HG03457 (cell line): ENCODE measurements around the gene BTBD16.

ENCODE experiments used
- ATAC-seq: cut with Tn5 transposase; IDR thresholded peaks from one replicate; pipeline ENCODE4 v1.9.1; 2021; ENCODE audit warnings: moderate number of reproducible peaks; ENCODE audit not compliant: unreplicated experiment

Gene BTBD16

DNA sequence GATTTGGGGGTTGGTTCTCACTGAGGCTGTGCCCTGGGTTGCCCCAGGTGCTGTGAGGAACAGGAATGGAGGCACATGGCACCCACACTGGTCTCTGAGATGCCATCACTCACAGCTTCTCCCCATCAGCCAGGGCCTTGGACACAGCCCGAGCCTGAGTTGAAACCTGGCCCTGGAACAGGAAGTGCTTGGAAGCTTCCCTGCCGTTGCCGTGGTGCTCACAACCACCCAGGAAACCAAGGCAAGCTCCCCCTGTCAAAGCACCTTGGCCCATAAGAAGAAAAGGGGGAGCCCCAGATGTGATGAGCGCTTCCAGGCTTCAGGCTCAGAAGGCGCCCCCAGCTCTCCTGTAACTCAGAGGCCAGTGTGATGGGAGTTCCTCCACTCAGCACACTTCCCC is at the start of gene BTBD16:
Gene BTBD16, plus strand, starts transcription at position 221 of the 400 bp plus-strand sequence. CDS start 3,786 bp downstream, outside the sequence.
- ATAC-seq = no peak

GRCh38 chr10:122221958-122222357 is 49.1 kb upstream of the BTBD16 start:
- ATAC-seq = no peak

- no peak for ATAC-seq
Measured at GRCh38 chr10:122222638-122223037, 48.5 kb upstream of the BTBD16 start.

GRCh38 chr10:122224159-122224558 is 46.9 kb upstream of the BTBD16 start:
- ATAC-seq = no peak

DNA sequence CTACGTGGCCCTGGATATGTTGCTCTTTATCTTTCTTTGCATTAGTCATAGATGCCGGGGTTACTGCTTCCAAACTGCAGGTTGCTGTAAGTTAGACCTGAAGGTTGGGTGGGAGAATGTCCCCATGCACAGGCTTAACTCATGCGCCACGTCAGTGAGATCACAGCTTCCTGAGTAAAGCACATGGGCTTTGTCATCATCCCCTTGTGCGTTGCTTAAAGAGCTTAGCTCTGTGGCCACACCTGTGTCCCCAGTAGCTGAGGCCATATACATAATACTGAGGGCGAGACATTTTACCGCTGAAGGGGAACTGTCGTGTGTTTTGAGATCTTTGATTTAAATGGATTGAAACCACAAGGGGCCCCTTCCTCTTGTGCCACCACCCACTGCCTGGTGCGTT is 45.8 kb upstream of the BTBD16 start:
- ATAC-seq = no peak

DNA sequence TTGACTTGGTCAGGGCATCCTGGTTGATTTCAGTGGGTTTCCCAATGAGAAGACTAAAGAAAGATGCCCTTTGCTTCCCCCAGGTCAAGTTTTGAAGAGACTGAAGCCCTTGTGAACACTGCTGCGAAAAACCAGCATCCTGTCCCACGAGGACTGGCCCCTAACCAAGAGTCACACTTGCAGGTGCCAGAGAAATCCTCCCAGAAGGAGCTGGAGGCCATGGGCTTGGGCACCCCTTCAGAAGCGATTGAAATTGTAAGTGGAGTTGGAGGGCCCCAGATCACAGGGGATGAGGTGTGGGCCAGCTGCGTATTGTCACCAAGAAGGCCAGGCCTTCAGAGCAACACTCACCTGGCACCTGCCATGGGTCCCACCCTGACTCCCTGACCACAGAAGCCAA is 43.3 kb upstream of the BTBD16 start:
- no peak for ATAC-seq

GRCh38 chr10:122229666-122230065 is 41.4 kb upstream of the BTBD16 start:
- ATAC-seq = no peak

DNA sequence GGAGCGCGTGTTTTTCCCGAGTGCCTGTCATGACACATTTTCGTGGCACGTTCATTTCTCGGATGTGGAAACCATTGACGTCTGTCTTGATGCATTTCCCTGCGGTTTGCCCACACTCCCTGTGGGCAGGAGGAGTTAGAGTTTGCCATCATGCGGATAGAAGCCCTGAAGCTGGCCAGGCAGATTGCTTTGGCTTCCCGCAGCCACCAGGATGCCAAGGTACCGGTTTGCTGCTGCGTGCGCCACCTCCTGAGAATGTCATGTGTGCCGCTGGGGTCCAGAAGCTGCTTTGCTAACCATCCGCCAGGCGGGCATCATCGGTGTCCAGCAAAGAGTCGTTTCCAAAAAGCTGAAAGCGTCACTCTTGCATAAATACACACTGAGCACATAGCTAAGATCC is 40.9 kb upstream of the BTBD16 start:
- ATAC-seq = no peak

DNA sequence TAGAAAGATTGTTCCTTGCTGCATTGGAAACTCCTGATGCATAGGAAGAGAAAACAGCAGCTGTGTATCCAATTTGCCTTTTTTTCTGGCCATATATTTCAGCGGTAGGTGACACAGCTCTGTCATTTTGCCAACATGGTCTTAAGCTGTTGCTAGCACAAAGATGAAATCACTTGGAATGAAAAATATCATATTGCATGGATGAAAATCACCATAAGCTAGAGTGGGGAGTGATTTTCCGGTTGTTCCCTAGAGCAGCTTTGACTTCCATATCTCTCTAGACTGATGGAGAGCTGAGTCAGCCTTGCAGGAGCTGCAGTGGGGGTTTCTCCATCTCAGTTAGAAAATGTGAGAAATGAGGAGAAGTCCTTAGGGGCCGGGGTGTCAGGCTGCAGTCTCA is 38.3 kb upstream of the BTBD16 start:
- no peak for ATAC-seq

DNA sequence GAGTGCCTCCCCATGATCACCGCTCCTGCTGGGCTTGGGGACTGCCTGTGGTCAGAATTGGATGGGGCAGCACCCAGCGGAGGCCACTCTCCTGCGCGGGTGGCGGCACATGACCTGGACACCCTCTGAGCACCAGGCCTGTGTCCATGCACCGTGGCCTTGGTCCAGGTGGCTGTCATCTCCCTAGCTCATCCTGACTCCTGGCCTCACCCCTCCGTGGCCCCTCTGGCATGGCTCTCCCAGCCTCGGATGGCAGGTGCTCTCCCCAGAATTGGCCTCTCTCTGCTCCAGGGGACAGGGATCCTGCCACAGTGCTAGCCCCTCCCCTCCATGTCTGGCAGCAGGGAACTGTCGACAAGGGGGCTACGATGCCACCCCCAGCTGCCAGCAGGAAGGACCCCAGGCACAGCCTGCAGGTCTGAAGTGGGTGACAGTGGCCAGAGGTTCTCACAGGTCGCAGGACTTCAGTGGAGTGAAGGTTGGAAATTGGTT is 37.2 kb upstream of the BTBD16 start:
- no peak for ATAC-seq

- no peak for ATAC-seq
Measured at GRCh38 chr10:122234416-122234815, 36.7 kb upstream of the BTBD16 start.

- ATAC-seq = no peak
Measured at GRCh38 chr10:122236690-122237306, 34.3 kb upstream of the BTBD16 start.

GRCh38 chr10:122237331-122237990 is 33.6 kb upstream of the BTBD16 start:
- no peak for ATAC-seq

GRCh38 chr10:122239578-122240257 is 31.4 kb upstream of the BTBD16 start:
- ATAC-seq = no peak

DNA sequence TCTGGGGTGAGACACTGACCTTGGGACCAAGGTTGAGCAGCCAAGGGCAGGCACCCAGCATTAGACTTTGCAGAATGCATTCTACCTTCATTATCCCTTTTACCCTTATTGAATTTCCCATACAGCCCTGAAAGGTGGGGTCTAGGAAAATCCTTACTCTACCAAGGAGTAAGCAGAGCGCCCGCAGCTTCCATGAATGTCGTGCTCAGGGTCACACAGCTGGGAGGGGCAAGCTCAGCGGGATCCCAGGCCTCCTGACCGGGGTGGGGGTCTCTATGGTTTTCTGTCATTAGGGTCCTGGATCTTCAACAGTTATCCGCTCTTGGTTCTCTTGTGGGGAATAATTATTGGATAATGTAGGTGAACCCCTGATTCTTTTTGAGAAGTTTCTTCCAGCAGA is 30.7 kb upstream of the BTBD16 start:
- no peak for ATAC-seq

GRCh38 chr10:122241836-122242235 is 29.3 kb upstream of the BTBD16 start:
- ATAC-seq = no peak

DNA sequence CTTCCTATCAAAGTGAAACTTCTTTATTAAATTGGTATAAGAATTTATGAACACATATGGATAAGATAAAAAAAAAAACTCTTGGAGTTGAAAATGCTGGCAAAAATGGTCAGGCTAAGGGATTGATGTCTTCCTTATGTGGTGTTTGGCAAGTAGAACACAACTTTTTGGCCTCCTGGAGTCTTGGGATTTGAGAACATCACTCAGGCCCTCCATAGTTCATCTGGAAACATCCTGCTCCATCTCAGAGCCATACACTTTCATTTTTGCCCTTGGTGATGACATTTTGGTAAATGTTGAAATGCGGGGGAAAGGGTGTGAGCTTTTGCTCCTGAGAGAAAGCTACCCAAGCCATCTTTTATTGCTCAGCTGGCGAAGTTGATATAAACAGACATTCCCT is 27.5 kb upstream of the BTBD16 start:
- ATAC-seq = no peak

DNA sequence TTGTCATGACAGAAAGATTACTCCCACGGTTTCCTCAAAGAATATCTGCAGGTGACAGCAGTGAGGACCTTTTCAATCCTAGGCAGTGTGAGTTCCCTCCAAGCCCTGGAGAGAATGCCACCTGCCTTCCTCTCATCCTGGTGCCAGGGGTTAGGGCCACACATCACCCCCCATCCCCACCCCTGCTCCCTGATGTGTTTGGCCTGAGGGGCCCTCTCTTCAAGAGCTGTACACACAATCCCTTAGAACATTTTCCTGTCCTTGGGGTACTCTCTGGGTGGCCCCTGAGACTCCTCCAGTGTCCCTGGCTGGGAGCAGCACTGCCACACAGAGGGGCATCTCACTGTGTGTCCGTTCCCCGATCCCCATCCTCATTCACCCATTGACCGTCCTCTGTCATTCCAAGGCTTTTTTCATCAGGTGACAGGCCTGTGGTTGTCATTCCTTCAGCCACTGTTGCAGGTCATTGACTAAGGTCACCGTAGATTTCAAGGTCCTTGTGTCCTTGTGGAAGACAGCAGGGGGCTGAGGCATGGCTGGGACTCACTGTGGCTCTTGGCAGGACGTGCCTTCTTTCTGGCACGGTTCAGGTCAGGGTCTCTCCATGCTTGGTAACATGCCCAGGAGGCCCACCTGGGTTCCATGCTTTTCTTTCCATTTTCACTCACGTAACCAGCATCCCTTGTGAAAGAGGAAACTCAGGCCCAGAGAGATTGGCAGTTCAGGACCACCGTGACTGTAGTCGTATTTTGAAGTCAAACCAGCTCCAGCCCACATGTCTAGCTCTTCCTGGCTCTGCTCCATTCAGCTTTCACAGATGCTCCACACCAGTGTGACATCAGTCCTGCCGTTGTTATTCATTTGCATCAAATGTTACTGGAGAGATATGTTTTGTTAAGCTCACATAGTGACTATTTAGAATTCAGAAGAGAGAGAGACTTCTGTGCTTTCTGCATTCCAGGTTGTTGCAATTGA is 26.8 kb upstream of the BTBD16 start:
- no peak for ATAC-seq

GRCh38 chr10:122245136-122245535 is 26.0 kb upstream of the BTBD16 start:
- no peak for ATAC-seq

DNA sequence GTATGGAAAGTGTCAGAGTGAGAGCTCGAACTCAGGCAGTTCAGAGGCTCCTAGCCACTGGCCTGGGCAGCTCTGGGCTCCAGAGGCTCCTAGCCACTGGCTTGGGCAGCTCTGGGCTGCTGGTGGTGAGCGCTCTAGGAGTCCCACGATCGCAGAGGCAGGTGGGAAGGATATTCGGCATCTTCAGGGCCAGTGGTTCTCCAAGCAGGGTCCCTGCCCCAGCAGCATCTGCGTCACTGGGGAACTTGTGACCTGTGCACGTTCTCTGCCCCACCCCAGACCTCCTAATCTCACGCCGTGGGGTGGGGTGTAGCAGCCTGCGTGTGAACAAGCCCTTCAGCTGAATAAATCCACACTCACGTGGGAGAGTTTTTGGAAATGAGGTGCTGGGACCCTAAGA is 25.2 kb upstream of the BTBD16 start:
- no peak for ATAC-seq
